ENCODE results near the gene TTLL5. TPM values are rescaled to one million over a fixed set of nuclear protein-coding genes. Genes with fewer than 3 reads are reported as not detected.

TTLL5 gene
- total and polyA plus RNA-seq, 7 donors = 4.6 to 17.2 (median 9.1) TPM

- no peaks in the 10 kb centered on the region for H3K36me3 ChIP-seq (ENCODE audit: insufficient read depth in 1 of 2, low read depth in 1 of 2)
- WGBS, 3 donors = 92 to 94% (median 94%) methylated on average over 7 of the region's 7 CpGs
- intact Hi-C loops (cut with DNase I) = no loop called here
- TF ChIP-seq, protein P1, sequence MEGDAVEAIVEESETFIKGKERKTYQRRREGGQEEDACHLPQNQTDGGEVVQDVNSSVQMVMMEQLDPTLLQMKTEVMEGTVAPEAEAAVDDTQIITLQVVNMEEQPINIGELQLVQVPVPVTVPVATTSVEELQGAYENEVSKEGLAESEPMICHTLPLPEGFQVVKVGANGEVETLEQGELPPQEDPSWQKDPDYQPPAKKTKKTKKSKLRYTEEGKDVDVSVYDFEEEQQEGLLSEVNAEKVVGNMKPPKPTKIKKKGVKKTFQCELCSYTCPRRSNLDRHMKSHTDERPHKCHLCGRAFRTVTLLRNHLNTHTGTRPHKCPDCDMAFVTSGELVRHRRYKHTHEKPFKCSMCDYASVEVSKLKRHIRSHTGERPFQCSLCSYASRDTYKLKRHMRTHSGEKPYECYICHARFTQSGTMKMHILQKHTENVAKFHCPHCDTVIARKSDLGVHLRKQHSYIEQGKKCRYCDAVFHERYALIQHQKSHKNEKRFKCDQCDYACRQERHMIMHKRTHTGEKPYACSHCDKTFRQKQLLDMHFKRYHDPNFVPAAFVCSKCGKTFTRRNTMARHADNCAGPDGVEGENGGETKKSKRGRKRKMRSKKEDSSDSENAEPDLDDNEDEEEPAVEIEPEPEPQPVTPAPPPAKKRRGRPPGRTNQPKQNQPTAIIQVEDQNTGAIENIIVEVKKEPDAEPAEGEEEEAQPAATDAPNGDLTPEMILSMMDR (IDR thresholded peaks at IDR 0.05) = no peak
- H3K27ac ChIP-seq = no peak overlapping the region
- H3K27me3 ChIP-seq (ENCODE audit: insufficient read depth in 3 of 3, low read length in 2 of 3) = no peaks in the 10 kb centered on the region
- no peak overlapping the region for H3K4me3 ChIP-seq
- DNase-seq (no peak), ATAC-seq (no peak)
- no peaks in the 10 kb centered on the region for H3K9me3 ChIP-seq
- H3K4me1 ChIP-seq = peaks cover 6% of the 10 kb centered on the region
Measured at GRCh38 chr14:75811136-75811829, 150.2 kb downstream of the TTLL5 start.

GRCh38 chr14:75811872-75812499, 150.9 kb downstream of the TTLL5 start:
- no peaks in the 10 kb centered on the region for H3K36me3 ChIP-seq (ENCODE audit: insufficient read depth in 1 of 2, low read depth in 1 of 2)
- WGBS, 3 donors = 74 to 78% (median 74%) methylated on average over 7 of the region's 7 CpGs
- TF ChIP-seq, protein P1 (IDR thresholded peaks at IDR 0.05) = no peak
- no peaks in the 10 kb centered on the region for H3K9me3 ChIP-seq
- ATAC-seq = no peak
- DNase-seq = no peak
- H3K27ac ChIP-seq = no peak overlapping the region
- no peak overlapping the region for H3K4me3 ChIP-seq
- no peaks in the 10 kb centered on the region for H3K4me1 ChIP-seq
- H3K27me3 ChIP-seq (ENCODE audit: insufficient read depth in 3 of 3, low read length in 2 of 3) = no peaks in the 10 kb centered on the region
- intact Hi-C loops (cut with DNase I) = no loop called here

- Histone ChIP-seq H3K9me3 (no peaks in the 10 kb centered on the region), H3K36me3 (ENCODE audit: insufficient read depth in 1 of 2, low read depth in 1 of 2) (no peaks in the 10 kb centered on the region), H3K4me3 (no peak overlapping the region), H3K27me3 (ENCODE audit: insufficient read depth in 3 of 3, low read length in 2 of 3) (no peaks in the 10 kb centered on the region), H3K27ac (no peak overlapping the region), H3K4me1 (no peaks in the 10 kb centered on the region)
- 76 to 78% (median 76%) methylated on average over 4 of the region's 4 CpGs for WGBS, 3 donors
- no peak for DNase-seq
- no peak for ATAC-seq
- intact Hi-C loops (cut with DNase I) = no loop called here
- TF ChIP-seq, protein P1 (IDR thresholded peaks at IDR 0.05) = no peak
Measured at GRCh38 chr14:75812622-75813021, 151.6 kb downstream of the TTLL5 start.

- no peaks in the 10 kb centered on the region for H3K27me3 ChIP-seq (ENCODE audit: insufficient read depth in 3 of 3, low read length in 2 of 3)
- H3K9me3 ChIP-seq = no peaks in the 10 kb centered on the region
- no peak overlapping the region for H3K27ac ChIP-seq
- no peak for DNase-seq
- peaks cover 0 to 2% of the 10 kb centered on the region in 2 donors for H3K36me3 ChIP-seq (ENCODE audit: insufficient read depth in 1 of 2, low read depth in 1 of 2)
- intact Hi-C loops (cut with DNase I) = no loop called here
- 84 to 88% (median 87%) methylated on average over 4 of the region's 4 CpGs for WGBS, 3 donors
- peak in 1 of 4 donors; percentile 18 for ATAC-seq
- H3K4me3 ChIP-seq = no peak overlapping the region
- TF ChIP-seq, protein P1 (IDR thresholded peaks at IDR 0.05) = no peak
- peaks cover 15% of the 10 kb centered on the region for H3K4me1 ChIP-seq
Measured at GRCh38 chr14:75820761-75821160, 159.7 kb downstream of the TTLL5 start.
